NCI-H187 (cell line): ENCODE results near the gene ERRFI1.

Experiments used
- DNase-seq, 2 experiments: peaks; one replicate each; lab custom pipeline; 2025; lab: John Stamatoyannopoulos, UW

The ERRFI1 gene

DNA sequence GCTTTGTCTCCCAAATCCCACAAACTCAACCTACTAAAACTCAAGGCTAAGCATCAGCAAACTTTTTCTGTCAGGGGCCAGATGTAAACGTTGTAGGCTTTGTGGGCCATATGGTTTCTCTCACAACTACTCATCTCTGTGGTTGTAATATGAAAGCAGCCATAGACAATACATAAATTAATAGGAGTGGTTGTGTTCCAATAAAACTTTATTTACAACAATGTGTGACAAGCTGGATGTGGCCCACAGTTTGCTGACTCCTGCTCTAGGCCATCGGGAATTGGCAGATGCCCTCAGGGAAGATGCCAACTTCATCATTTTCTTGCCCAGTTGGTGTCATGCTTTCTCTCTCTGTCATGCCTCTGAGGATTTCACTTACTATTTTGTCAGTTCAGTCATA is 17.5 kb upstream of the ERRFI1 start:
- no peak for DNase-seq

DNA sequence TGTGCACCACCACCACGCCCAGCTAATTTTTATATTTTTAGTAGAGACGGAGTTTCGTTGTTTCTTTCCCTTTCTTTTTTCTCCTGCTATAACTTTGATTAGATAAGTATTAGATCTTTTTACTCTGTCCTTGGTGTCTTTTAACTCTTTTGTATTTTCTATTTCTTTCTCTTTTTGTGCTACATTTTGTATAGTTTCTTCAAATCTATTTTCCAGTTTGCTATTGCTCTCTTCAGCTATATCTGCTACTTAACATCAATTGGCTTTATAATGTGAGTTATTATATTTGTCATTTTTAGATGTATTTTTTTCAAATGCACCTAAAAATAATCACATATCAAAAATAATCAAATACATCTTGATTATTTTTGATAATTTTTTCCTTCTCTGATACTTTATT is 16.0 kb upstream of the ERRFI1 start:
- DNase-seq, result no peak

DNA sequence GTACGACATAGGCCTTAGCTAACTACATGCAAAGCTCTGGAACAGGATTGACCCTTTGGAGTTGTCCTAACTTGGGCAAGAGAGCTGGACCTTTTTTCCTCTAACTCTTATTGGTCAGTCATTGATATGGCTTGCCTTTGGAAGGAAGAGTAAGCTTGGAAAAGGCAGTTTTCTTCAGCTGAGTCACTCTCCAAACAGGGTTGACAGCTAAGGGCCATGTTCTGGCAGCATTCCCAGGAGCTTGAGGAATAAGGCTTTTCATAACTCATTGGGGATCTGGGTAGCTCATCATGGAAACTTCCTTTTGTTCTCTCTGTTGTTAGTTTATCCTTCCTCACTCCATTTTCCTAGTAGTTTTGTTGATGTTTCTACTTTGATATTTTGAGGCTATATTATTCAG is 14.5 kb upstream of the ERRFI1 start:
- DNase-seq, result no peak

DNA sequence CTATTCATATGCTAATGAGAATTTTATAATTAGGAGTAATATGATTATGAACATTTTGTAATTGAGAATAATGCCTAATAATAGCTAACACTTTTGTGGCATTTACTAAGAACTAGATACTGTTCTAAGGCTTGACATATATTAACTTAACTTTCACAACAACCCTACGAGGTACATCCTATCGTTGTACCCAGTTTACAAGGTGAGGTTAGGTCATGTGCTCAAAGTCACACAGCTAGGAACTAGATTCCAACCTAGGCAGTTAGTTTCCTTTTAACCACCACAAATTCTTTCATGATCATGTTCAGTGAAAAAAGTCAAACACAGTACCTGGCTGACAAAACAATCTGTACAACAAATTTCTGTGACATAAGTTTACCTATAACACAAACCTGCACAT is 13.0 kb upstream of the ERRFI1 start:
- no peak for DNase-seq

DNA sequence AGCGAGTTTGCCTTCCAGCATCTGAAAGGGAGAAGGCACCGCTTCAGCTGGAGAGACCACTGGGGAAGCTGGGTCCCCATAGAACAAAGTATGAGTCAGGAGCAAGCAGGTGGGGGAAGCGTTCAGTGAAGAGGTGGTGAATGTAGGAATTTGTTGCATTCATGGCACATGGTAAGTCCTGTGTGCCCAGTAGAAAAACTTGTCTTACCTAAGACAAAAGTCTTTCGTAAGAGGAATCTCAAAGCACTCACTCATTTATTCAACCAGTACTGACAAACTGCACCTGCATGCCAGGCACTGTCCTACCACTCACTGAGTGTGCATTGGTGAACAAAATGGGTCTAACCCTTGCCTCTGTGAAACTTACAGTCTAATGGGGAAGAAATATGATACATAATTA is 9.2 kb upstream of the ERRFI1 start:
- no peak for DNase-seq

DNA sequence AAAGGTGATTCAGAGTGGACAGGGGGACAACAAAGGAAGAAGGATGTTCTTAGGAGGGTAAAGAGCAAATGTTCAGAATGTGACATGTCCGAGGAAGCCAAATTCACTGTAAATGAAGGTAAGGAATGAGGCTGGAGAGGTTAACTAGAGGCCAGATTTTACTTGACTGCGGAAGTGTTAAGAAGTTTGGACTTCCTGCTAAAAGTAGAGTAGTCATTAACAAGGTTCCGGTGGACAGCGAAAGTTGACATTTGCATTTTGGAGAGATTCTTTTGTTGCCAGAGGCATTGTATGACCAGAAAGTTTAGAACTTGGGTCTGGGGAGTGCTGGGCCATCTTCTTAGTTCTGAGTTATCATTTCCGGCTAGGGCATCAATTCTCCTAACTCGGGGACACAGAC is 7.2 kb upstream of the ERRFI1 start:
- DNase-seq, result no peak

DNA sequence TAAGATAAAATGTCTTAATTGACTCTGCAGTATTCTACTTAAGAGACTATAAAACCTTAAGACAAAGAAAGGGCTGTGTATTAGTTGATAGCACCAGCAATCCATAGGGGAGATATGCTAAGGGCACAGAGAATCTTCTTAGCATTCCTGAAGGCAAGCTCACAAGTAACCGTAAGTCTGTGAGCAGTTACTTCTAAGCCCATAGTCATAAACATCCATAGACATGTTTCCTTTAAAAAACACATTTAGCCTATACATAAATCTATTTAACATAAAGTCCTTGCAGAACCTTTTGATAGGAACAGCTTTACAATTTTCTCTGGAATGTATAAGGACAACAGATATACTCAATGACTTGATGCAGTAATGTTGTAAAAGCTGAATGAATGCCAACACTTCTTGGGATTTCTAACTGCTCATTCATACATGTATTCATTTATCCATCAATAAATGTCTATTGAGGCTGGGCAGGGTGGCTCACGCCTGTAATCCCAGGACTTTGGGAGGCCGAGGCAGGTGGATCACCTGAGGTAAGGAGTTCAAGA is 6.3 kb upstream of the ERRFI1 start:
- no peak for DNase-seq

DNA sequence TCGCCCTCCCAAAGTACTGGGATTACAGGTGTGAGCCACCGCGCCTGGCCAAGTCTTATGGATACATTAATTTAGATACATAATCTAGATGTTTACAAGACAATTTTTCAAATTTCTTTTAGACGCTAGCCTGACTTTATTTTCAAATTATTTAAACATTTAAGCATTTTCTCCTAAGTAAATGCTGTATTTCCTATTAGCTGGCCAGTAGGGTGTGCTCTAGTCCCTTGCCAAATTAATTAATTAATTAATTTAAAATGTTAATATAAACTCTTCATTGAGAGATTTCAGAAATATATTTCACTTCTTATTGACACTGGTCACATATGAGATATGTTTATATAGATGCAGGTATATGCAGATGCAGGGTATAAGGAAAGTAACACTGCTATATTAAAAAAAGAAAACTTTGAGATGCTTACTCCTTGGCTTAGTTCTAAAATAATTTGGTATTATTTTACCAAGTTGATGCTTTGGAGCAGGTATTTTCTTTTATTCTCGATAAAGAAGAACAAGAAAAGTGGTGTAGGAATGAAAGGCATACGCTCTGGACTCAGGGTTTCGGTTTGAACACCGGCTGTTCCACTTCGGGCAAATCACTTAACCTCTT is 5.2 kb upstream of the ERRFI1 start:
- no peak for DNase-seq

DNA sequence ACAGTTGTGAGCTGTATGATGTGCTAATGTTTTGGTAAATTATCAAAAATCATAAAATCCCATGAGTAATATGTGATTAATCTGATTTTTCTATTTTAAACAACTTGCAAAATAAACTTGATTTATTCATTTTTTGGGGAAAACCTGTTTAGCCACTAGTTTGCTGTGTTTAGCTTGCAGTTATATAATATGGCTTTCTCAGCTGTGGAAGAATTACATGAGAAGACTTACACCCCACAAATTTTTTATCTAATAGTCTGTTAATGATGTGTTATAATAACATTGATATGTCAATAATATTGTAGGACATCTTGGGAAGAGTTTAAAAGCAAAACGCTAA is 2.4 kb upstream of the ERRFI1 start:
- no peak for DNase-seq

DNA sequence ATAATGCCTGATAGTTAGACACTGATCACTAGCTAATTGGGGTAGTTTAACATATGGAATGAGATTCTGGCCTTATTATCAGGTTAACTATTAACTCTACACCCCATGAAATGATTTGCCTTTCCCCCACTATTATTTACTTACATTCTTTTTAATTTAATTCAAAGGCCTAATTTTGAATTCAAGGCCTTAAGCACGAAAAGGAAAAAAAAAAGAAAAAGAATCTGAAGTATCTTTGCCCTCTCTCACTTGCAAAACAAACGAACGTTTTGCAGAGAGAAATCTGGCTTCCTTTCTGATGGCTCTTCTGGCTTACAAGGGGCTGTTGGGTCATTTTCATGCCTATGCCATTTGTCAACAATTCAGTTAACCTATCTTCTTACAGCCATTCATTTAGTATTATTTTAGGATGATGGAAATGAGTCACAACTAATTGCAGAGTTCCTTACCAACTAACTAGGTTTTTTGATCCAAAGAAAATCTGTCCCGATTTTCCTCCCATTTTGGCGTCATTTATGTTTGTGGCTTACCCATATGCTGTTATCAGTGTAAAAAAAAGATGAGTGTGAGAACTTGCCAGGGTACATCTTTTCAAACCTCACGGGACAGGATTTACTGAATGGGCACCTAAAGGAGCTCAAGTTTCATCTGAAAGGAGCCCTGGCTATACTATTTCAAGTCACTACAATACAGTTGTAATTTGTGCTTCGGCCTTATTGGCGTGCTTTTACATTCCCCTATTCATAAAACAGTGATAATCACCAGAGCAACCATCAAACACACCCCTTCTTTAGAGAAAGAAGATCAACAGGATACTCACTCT is 1.9 kb upstream of the ERRFI1 start:
- DNase-seq, result no peak

DNA sequence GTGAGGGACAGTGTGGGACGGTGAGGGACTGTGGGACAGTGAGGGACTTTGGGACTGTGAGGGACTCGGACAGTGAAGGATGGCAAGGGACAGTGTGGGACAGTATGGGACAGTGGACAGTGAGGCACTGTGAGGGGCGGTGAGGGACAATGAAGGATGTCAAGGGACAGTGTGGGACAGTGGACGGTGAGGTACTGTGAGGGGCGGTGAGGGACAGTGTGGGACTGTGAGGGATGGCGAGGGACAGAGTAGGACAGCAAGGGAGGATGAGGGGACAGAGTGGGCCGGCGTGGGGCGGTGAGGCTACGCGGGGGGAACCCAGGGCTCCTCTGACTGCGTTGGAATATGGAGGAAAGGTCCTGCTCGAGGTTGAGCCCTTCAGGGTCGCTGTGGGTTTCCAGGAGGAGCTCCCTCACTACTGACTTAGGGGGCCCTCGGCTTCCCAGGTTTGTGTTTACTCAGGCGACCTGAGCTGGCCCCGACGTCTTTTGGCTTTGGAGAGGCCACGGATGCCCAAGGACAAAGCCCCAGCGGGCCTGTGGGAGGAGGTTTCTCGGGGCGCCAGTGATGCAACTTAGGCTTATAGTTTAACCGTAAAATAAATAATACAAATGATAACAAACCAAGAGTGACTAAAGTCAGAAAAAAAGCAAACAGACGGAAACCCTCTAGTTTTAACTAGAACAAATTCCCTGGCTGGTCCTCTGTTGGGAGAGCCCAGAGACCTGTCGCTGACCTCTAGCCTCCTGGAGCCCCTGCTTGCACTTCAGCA is 1.1 kb upstream of the ERRFI1 start:
- DNase-seq, result no peak

DNA sequence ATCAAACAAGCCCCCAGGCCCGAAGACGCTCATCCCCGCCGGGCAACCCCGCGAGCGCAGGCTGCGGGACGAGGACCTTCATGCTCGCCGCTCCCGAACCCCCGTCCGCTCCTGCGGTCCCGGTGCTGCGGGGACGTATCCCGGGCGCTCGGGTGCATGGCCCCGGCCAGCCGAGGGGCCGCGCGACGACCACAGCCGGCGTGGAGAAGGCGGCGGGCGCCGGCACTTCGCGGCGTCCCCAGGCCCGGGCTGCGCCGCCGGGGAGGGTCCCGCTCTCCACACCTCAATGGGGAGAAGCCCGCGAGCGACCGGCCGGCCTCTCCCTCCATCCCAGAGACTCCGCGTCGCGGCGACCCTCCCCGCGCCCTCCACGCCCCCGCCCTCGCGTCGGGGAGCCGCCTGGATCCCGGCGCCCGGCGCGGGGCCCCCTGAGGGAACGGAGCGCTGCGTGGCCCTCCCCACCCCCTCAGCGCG is 401 bp downstream of the ERRFI1 start:
- DNase-seq, result no peak

DNA sequence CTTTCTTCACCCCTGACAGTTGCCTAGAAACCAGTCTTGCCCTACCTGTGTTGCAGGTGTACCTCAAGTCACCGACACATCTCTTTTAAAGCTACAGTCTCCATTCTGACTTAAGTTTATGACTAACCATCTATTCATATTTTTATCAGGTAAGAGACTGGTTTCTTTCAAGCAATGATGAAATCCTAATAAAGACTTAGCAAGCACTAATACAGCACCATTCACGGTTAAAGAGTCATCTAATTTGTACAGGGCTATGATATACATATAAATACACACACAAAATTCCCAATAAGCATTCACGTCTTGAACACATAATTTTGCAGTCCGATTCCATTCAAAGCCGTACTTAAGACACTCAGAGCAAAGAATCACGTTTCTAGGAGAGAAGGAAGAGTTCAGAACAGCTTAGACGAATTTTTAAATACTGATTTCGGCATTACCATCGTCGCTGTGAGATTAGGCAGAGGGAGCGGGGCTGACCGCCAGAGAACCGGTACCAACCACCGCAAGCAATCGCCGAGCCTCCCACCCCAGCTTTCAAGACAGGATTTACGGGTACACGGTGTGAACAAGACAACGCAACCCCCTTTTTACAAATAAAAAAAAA is 943 bp downstream of the ERRFI1 start:
- peak in 1 of 2 experiments; percentile 40 for DNase-seq

DNA sequence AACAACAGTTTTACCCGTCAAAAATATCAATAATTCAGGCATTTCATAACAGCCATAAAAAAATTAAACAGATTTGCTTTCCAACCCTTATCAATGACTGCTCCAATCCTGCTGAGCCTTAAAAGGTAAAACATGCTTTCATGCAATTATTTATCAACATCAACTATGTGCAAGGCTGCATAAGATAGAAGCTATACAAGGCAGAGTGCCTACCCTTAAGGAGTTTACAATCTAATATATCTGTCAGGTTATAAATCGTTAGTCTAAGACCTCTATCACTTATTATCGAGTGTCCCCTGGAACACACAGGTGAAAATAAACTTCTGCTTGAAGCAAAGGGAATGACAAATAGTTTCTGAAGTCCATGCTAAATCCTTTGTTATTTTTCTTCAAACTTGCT is 1.8 kb downstream of the ERRFI1 start:
- no peak for DNase-seq

DNA sequence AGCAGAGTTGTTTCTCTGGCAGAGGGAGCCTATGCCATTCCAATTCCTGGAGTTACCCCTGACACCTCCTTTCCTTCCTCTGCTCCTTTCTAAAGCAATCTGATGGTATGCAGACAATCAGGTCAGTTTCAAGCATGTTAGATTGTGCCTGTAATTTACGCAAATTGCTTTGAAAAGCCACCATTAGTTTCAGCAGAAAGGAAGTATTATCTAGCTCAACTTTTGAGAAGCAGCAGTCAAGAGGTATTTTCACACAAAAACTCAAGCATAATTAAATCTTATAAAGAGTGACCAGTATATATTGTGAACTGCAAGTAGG is 2.2 kb downstream of the ERRFI1 start:
- no peak for DNase-seq

DNA sequence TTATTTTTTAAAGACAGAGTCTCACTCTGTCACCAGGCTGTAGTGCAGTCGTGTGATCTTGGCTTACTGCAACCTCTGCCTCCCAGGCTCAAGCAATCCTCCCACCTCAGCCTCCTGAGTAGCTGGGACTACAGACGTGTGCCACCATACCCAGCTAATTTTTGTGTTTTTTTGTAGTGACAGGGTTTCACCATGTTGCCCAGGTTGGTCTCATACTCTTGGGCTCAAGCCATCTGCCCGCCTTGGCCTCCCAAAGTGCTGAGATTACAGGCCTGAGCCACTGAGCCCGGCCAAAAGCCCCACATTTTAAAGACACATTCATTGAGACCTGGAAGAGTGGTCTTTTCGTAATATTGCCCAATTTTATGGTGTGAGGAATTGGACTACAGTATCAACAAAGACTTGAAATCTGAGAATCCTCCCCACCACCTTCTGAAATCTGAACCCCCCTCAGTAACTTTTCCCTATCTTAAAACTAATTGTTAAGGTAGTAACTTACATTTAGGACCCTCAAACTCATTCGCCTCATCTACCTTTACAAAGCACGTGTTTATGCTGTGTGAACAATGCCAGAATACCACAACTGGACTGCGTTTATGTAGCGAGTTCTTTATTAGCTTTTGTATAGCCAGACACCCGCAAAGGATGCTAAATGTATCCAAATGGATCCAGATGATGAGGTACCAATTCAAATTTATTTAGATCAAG is 2.7 kb downstream of the ERRFI1 start:
- no peak for DNase-seq

DNA sequence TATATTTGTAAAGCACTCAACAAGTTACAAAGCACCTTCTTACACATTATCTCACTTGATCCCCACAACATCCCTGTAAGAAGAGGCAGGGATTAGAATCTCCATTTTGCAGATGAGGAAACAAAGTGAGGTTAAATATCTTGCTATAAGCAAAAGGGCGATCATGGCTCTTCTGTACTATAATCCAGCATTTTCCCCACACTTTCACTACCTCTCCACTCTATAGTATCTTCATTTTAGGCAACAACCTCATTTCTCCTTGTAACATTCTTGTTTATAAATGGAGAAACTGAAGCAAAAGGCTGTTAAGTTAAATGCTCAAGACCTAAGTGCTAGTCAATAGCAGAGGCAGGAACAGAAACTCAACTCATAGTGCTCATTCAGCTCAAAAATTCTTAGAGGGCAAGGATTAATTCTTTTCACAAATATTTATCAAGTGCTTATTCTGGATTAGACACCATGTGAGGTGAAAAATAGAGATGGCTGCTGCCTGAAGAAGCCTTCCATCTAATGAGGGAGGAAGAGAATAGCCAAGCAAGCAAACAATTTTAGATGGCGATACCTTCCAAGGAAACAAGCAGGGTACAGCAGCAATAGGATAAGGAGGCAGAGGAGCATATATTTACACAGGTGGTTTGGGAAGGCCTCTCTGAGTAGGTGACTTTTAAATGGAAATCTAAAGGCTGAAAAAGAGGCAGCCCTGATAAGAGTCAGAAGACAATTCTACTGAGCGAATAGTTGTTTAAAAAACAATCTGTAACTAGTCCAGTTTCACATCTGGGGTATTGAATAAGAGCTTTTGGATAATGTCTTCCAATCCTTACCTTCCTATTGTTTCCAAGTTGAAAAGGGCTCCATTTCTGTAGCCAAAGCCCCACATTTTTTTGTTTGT is 3.5 kb downstream of the ERRFI1 start:
- no peak for DNase-seq

DNA sequence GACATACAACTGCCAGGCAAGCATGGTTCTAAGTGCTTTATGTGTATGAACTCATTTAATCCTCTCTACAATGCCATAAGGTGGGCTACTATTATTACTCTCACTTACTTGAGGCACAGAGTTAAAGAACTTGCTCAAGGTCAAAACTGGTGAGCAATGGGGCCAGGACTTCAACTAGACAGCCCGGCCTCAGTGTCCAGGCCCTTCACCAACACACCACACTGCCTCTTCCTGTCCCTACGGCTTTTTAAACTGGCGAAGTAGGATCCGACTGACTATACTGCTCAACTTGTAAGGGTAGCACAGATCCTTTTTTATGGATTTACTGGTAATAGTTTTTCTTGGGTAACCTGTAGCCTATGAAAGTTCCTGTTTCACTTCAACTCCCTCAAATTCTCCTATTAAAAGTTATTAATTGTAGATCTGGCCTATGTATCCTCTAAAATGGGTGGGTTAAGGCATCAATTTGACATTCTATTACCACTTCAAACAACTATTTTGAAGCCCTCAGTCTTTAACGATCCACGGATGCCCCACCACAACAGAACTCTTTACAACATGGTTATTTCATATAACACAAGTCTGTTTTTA is 4.3 kb downstream of the ERRFI1 start:
- DNase-seq, result no peak

DNA sequence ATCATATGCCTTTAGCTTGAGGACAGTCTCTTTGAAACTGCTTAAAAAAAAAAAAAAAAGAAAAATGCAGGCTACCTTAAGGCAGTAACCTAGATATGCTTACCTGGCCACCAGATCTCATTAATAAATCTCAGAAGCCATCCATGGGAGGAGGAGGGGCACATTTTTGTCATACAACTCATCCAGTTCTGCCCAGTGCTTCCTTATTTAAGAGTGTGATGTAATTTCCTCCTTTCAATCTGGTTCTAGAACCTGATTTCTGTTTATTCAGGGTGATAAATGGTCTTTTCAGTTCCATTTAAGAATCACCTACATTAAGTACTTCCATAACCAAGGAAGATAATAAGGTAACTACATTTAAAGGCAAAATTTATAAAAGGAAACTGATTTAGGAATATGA is 6.1 kb downstream of the ERRFI1 start:
- DNase-seq, result no peak

DNA sequence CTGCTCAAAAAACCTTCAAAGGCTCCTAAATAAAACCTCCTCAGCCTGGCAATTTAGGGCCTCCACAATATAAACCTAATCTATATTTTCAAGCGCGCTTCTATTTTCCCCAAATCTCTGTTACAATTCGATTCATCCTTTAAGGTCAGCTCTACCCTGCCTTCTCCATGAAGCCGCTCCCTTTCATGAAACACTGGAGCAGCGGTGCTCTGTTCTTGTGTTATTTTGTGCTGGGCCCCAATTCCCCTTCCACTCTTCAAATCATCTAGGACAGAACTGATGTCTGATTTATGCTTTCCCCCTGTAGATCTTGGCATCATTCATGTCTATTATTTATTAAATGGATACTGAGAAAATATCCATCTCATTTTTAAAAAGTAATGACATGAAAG is 6.9 kb downstream of the ERRFI1 start:
- no peak for DNase-seq
